Activated T-cell treated with anti-CD3 and anti-CD28 coated beads, Interleukin-2, amount 50 U/mL, for 4 hours (primary cell): ENCODE measurements around the gene CYS1. TPM values are rescaled to one million over a fixed set of nuclear protein-coding genes. Genes with fewer than 3 reads are reported as not detected.
"Not testable (repeated sequence)": the region's sequence is repeated elsewhere in the genome, so short reads cannot be mapped to it uniquely, and the experiment has no call there.

Experiments
- ATAC-seq, 2 donors: fragments of 200-7000 bp; cut with Tn5 transposase; one replicate each; pipeline ENCODE4 v1.10.0; 2021
- DNase-seq: peaks from one replicate; pipeline ENCODE4 v3.0.0-alpha.2; 2020
- H3K27me3 Mint-ChIP-seq: one replicate; pipeline ENCODE4 v1.8.0; 2021; ENCODE audit warnings: low read depth, mixed read lengths
- H3K36me3 Mint-ChIP-seq: one replicate; pipeline ENCODE4 v1.8.0; 2022; ENCODE audit warnings: mixed read lengths; ENCODE audit not compliant: insufficient read depth
- H3K4me1 Mint-ChIP-seq: one replicate; pipeline ENCODE4 v1.8.0; 2021; ENCODE audit warnings: low read depth, mixed read lengths
- H3K4me3 Mint-ChIP-seq: one replicate; pipeline ENCODE4 v1.8.0; 2021; ENCODE audit warnings: mild to moderate bottlenecking, moderate library complexity, mixed read lengths
- H3K9me3 Mint-ChIP-seq: one replicate; pipeline ENCODE4 v1.8.0; 2021; ENCODE audit warnings: mixed read lengths
- total RNA-seq, 3 donors: library from RNA; stranded (reverse); gene quantifications; one replicate each; pipeline ENCODE4 v1.2.1, GENCODE V29; 2021

The CYS1 gene
- total RNA-seq, 3 donors from 2014 or later = 0.08 TPM; not detected in 2

GRCh38 chr2:10015376-10015989 is 64.7 kb downstream of the CYS1 start:
- DNase-seq, H3K4me1 Mint-ChIP-seq, H3K9me3 Mint-ChIP-seq, H3K4me3 Mint-ChIP-seq, H3K27me3 Mint-ChIP-seq, H3K36me3 Mint-ChIP-seq, ATAC-seq: not testable (repeated sequence)

- no peaks in the 10 kb centered on the region for H3K36me3 Mint-ChIP-seq
- H3K4me1 Mint-ChIP-seq = no peaks in the 10 kb centered on the region
- no peak for DNase-seq
- peaks cover 7% of the 10 kb centered on the region for H3K9me3 Mint-ChIP-seq
- no peak overlapping the region for H3K4me3 Mint-ChIP-seq
- peaks cover 2% of the 10 kb centered on the region for H3K27me3 Mint-ChIP-seq
- no peak for ATAC-seq
Observed at GRCh38 chr2:10014418-10015190, 65.6 kb downstream of the CYS1 start.

- not testable (repeated sequence) for H3K9me3 Mint-ChIP-seq, DNase-seq, H3K4me1 Mint-ChIP-seq, H3K4me3 Mint-ChIP-seq, ATAC-seq, H3K27me3 Mint-ChIP-seq, H3K36me3 Mint-ChIP-seq
Observed at GRCh38 chr2:10013651-10014417, 66.4 kb downstream of the CYS1 start.

GRCh38 chr2:10012963-10013461 is 67.2 kb downstream of the CYS1 start:
- DNase-seq = no peak
- H3K36me3 Mint-ChIP-seq = no peaks in the 10 kb centered on the region
- H3K4me3 Mint-ChIP-seq = no peak overlapping the region
- H3K9me3 Mint-ChIP-seq = peaks cover 7% of the 10 kb centered on the region
- ATAC-seq = no peak
- no peaks in the 10 kb centered on the region for H3K4me1 Mint-ChIP-seq
- H3K27me3 Mint-ChIP-seq = peaks cover 7% of the 10 kb centered on the region

GRCh38 chr2:10012366-10012962 is 67.7 kb downstream of the CYS1 start:
- ATAC-seq, DNase-seq, H3K9me3 Mint-ChIP-seq, H3K4me3 Mint-ChIP-seq, H3K36me3 Mint-ChIP-seq, H3K4me1 Mint-ChIP-seq: not testable (repeated sequence)
- H3K27me3 Mint-ChIP-seq = peaks cover 11% of the 10 kb centered on the region

- peaks cover 16% of the 10 kb centered on the region for H3K27me3 Mint-ChIP-seq
- not testable (repeated sequence) for DNase-seq, H3K4me1 Mint-ChIP-seq, H3K36me3 Mint-ChIP-seq, H3K9me3 Mint-ChIP-seq, H3K4me3 Mint-ChIP-seq, ATAC-seq
Observed at GRCh38 chr2:10011606-10012325, 68.4 kb downstream of the CYS1 start.

GRCh38 chr2:10010861-10011605 is 69.2 kb downstream of the CYS1 start:
- ATAC-seq, DNase-seq, H3K36me3 Mint-ChIP-seq, H3K4me1 Mint-ChIP-seq, H3K9me3 Mint-ChIP-seq, H3K4me3 Mint-ChIP-seq: not testable (repeated sequence)
- peaks cover 21% of the 10 kb centered on the region for H3K27me3 Mint-ChIP-seq

GRCh38 chr2:10009811-10010781 is 70.1 kb downstream of the CYS1 start:
- Mint-ChIP-seq H3K27me3 (peaks cover 30% of the 10 kb centered on the region), H3K36me3 (no peaks in the 10 kb centered on the region), H3K4me1 (no peaks in the 10 kb centered on the region), H3K4me3 (no peak overlapping the region), H3K9me3 (no peaks in the 10 kb centered on the region)
- ATAC-seq = no peak
- DNase-seq = no peak

GRCh38 chr2:10009271-10009810 is 70.9 kb downstream of the CYS1 start:
- H3K4me1 Mint-ChIP-seq = no peaks in the 10 kb centered on the region
- no peaks in the 10 kb centered on the region for H3K36me3 Mint-ChIP-seq

GRCh38 chr2:10008809-10009176 is 71.4 kb downstream of the CYS1 start:
- Mint-ChIP-seq H3K9me3 (no peaks in the 10 kb centered on the region), H3K27me3 (peaks cover 30% of the 10 kb centered on the region), H3K4me1 (no peaks in the 10 kb centered on the region), H3K36me3 (no peaks in the 10 kb centered on the region), H3K4me3 (no peak overlapping the region)
- no peak for DNase-seq
- no peak for ATAC-seq

More at GRCh38 chr2:10009271-10009810, 70.9 kb downstream of the CYS1 start:
- no peak overlapping the region for H3K4me3 Mint-ChIP-seq
- H3K27me3 Mint-ChIP-seq = peaks cover 30% of the 10 kb centered on the region
- ATAC-seq (no peak), DNase-seq (no peak)
- H3K9me3 Mint-ChIP-seq = no peaks in the 10 kb centered on the region

- no peaks in the 10 kb centered on the region for H3K36me3 Mint-ChIP-seq
Observed at GRCh38 chr2:10007921-10008808, 72.0 kb downstream of the CYS1 start.

More at GRCh38 chr2:10007921-10008808, 72.0 kb downstream of the CYS1 start:
- no peaks in the 10 kb centered on the region for H3K9me3 Mint-ChIP-seq
- no peaks in the 10 kb centered on the region for H3K4me1 Mint-ChIP-seq
- DNase-seq (no peak), ATAC-seq (no peak)
- peaks cover 30% of the 10 kb centered on the region for H3K27me3 Mint-ChIP-seq
- H3K4me3 Mint-ChIP-seq = no peak overlapping the region
